HG03066 (cell line): ENCODE measurements around the gene TSPAN32.

Source experiments
- ATAC-seq: cut with Tn5 transposase; IDR thresholded peaks from one replicate; pipeline ENCODE4 v1.9.1; 2021; ENCODE audit warnings: low read depth; ENCODE audit not compliant: unreplicated experiment

The TSPAN32 gene

DNA sequence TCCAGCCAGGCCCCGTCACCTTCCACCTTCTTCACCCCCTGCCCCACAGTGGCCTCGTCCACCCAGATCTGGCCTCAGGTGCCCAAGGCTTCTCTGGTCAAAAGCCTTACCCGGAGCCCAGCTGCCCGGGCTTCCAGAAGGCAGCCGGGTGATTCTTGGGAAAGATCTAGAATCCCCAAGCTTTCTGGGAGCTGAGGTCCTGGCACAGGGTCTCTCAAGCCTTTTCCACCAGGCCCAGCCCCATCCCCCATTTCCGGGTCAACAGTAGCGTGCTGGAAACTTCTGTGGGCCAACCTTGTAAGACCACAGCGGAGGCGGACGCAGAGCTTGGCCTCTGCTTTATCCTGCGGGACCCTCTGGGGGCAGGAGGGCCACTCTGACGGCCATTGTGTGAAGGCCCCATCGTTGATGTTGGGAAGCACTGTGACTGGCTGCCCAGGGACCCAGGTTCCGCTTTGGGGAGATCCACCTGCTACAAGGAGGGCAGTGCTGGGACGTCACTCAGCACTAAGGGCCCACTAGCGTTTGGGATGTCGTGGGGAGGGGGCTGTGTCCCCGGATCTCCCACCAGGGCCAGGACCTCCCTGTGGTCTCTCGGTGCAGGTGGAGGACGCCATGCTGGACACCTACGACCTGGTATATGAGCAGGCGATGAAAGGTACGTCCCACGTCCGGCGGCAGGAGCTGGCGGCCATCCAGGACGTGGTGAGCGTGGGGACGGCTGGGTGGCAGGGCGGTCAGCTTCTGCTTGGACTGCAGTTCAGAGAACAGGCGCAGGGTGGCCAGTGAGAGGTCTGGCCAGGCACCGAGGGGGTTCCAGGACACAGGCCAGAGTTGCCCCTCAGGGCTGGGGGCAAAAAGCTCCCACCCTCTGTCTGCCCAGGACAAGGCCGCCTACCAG, 11.5 kb downstream of the TSPAN32 start:
- ATAC-seq = no peak

DNA sequence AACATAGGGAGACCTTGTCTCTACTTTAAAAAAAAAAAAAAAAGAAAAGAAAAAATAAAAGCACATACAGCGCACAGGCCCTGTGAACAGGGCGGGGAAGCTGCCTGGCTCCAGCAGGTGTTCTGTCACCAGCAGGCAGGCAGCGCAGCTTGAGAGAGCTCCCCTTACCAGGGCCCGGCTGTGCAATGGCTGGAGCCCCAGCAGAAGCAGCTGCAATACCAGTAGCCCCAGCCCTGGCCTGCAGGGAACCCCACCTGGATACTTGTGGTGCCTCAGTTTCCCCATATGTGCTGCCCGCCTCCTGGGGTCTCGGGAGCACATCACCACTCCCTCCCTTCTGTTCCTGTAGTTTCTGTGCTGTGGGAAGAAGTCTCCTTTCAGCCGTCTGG, 12.3 kb downstream of the TSPAN32 start:
- no peak for ATAC-seq

- no peak for ATAC-seq
Measured at GRCh38 chr11:2314525-2315394, 12.9 kb downstream of the TSPAN32 start.

- ATAC-seq = no peak
Measured at GRCh38 chr11:2315395-2316168, 13.8 kb downstream of the TSPAN32 start.

DNA sequence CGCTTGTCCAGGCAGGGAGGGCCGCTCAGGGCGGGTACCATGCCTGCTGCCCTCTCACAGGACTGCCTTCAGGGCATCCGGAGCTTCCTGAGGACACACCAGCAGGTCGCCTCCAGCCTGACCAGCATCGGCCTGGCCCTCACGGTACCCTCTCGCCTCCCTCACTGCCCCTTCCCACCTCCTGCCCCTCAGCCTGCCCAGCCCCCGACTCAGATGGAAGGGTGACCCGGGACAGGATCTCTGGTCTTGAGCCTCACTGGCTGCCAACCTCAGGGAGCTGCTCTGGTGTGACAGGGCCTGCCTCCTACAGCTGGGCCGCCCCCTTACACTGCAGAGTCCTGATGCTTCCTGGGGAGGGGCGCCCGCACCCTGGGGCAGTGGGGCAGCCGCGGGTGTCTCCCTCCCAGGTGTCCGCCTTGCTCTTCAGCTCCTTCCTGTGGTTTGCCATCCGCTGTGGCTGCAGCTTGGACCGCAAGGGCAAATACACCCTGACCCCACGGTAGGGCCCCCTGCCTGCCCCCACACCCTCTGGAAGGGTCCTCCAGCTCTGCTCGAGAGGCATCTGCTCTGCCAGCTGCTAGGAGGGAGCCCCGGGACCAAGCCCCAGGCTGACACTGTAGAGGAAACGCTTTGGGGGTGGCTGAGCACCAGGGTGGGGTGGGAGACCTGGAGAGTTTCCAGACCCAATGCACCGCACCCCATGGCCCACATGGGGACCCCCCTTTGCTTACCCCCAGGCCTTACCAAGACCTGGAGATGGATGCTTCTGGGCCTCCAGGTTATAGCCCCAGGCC, 14.6 kb downstream of the TSPAN32 start:
- no peak for ATAC-seq

DNA sequence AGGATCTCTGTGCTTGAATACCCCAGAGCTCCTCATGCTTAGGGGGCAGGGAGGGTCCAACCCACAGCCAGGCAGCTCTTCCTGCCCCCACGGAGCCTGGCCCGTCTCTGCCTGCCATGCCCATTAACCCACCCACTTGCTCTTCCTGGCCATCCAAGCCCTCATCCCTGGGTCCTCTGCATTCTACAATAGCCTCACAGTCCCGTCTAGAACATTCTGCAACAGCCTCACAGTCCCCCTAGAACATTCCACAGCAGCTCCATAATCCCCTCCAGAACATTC, 15.1 kb downstream of the TSPAN32 start:
- no peak for ATAC-seq

DNA sequence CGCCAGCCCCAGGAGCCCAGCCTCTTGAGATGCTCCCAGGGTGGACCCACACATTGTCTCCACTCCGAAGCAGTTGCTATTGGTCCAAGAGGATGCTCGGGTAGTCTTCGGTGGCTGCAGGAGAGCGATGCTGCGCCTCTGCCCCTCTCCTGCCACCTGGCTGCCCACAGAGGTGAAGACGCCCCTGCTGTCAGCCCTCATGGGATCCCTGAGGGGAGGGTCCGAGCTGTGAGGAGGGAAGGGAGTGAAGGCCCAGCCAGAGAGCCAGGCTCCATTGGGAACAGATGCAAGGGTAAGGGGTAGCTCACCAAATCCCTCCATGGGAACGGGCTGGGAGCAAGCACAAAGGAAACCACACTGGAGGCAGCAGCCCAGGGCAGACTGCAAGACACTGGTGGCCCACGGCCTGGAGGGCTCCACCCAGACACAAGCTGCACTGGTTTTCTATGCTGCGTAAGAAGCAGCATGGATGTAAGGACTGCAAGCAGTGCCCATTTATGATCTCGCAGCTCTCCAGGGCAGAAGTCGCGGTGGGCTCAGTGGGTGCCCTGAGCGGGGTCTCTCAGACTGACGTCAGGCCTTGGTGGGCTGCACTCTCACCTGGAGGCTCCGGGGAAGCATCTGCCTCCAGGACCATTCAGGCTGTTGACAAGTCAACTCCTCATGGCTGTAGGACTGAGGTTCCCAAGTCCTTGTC, 15.7 kb downstream of the TSPAN32 start:
- ATAC-seq = no peak

- ATAC-seq = no peak
Measured at GRCh38 chr11:2318123-2318522, 16.3 kb downstream of the TSPAN32 start.

GRCh38 chr11:2318707-2319106, 16.9 kb downstream of the TSPAN32 start:
- ATAC-seq = no peak

DNA sequence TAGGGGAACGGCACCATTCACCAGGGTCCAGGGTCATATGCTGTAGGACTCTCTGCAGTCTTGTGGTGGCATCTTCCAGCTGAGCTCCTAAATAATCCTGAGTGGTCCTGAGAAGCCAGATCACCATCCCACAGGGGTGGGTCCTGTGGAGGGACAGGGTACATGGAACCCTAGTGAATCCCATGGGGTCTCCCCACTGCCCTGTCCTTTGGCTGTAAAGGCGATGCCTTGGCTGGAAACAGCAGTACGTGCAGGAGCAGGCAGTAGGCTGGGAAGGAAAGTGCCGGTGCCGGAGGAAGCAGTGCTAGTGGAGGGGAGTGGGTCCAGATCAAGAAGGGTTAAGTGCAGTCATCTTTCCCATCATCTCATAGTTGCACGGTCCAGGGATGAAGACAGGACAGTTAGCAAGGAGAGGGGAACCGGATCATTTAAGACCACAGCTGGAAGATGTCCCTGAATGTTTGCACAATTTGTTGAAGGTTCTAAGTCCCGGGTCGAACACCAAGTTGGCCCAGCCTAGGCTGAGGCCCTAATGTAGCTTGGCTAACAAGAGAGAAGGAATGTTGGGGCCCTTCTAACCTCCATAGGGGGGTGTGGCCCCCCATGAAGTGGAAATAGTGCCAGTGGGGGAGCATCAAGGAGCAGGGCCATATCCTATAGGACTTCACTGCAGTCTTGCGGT, 18.1 kb downstream of the TSPAN32 start:
- no peak for ATAC-seq

GRCh38 chr11:2320568-2321310, 18.9 kb downstream of the TSPAN32 start:
- no peak for ATAC-seq

DNA sequence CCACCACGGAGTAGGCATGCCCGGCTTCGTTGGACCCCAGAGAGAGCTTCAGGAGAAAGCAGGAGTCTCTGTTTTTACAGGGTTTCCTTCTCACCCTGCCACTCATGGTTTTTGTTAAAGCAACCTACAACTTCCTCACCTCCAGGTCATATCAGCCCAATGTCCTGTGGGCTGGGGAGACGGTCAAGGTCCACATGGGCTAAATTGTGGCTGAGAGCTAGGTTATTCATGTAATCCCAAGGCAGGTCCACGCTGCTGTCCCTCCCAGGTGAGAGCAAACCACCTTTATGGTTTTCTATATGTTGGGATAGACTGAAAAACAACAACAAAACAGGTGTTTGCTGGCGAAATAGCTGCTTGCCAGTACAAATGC, 19.5 kb downstream of the TSPAN32 start:
- ATAC-seq = no peak

DNA sequence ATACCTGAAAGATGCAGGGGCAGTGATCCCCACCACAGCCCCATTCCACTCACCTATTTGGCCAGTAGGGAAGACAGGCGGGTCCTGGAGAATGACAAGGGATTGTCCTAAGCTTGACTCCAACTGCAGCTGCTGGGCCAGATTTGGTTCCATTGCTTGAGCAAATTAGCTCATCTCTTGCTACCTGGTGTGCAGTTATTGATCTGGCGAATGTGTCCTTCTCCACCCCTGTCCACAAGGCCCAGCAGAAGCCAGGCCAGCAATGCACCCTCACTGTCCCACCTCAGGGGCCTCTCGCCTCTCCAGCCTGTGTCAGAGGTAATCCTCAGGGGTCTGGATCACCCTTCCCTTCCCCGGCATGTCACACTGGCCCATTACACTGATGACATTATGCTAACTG, 23.3 kb downstream of the TSPAN32 start:
- ATAC-seq = no peak

- no peak for ATAC-seq
Measured at GRCh38 chr11:2325719-2326118, 23.9 kb downstream of the TSPAN32 start.

DNA sequence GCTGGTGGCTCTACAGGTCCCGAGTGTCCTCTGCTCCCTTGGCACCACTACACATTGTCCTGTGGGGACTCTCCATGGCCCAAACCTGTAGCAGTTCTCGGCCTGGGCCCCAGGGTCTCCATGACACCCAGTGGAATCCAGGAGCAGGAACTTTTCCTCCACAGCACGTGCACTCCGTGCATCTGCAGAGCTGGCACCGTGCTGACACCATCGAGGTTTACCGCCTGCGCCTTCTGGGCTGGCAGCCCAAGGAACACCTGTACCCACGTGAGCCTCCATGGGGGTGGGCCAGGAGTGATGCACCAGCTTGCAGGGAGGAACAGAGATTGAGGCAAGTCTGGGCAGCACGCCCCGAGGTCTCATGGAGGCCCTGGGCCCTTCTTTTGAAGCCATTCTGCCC, 25.2 kb downstream of the TSPAN32 start:
- ATAC-seq = no peak

- ATAC-seq = no peak
Measured at GRCh38 chr11:2328021-2328420, 26.2 kb downstream of the TSPAN32 start.

DNA sequence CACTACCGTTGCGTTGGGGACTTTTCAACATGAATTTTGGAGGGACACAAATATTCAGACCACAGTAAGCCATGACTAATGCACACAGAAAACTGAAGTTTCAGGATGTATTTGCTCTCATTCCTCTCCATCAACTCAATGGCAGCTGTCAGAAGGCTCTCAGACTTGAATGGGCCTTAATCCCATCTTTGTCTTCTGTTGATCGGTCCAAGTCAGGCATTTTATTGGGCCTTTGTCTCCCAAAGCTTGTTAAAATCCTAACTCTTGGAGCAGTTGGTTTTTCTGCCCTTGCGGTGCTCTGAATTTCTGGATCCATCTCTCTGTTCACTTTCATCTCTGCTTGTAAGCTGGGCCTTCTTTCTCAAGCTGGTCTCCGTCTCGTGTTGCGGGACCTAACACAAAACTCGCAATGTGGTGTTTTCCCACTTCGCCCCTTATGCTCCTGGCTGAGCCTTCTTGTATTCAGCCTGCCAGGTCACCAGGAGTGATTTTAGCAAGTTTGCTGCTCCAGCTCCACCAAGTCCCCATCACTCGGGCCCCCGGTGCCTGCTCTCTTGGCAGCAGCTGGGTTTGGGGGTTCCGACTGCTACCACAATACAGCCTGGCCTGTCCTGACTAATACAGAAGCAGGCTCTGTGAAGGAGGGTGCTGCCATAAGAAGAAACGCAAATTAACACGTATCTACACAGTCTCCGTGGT, 27.0 kb downstream of the TSPAN32 start:
- ATAC-seq = no peak

GRCh38 chr11:2329551-2329950, 27.7 kb downstream of the TSPAN32 start:
- ATAC-seq = no peak
